DOHH2 (cell line): ENCODE measurements around the gene PTPRN2.

Source experiments
- H3F3A ChIP-seq: fragments of 200-600 bp; sonication (generic), shearing (Covaris generic); 2 replicates; pipeline ENCODE4 v1.6.0; 2016; ENCODE audit warnings: antibody characterized with exemption, mild to moderate bottlenecking; ENCODE audit not compliant: control insufficient read depth, insufficient read depth
- H3K27ac ChIP-seq: fragments of 200-600 bp; sonication (generic); 2 replicates; pipeline ENCODE4 v1.5.1; 2014; ENCODE audit warnings: low read depth, mild to moderate bottlenecking, low read length, moderate library complexity
- H3K27me3 ChIP-seq: fragments of 200-600 bp; sonication (generic); 2 replicates; pipeline ENCODE4 v1.6.1; 2014; ENCODE audit warnings: mild to moderate bottlenecking, low read length, mixed read lengths; ENCODE audit not compliant: control insufficient read depth
- H3K36me3 ChIP-seq: fragments of 200-600 bp; sonication (generic); 2 replicates; pipeline ENCODE4 v1.6.1; 2014; ENCODE audit warnings: mild to moderate bottlenecking, low read length, moderate library complexity, mixed read lengths; ENCODE audit not compliant: control insufficient read depth
- H3K4me1 ChIP-seq: fragments of 200-600 bp; sonication (generic); 2 replicates; pipeline ENCODE4 v1.6.1; 2014; ENCODE audit warnings: mild to moderate bottlenecking, low read length, mixed read lengths; ENCODE audit not compliant: control insufficient read depth
- H3K4me2 ChIP-seq: fragments of 200-600 bp; sonication (generic); 2 replicates; pipeline ENCODE4 v1.6.0; 2014; ENCODE audit warnings: mild to moderate bottlenecking, low read length, moderate library complexity
- H3K4me3 ChIP-seq: fragments of 200-600 bp; sonication (generic); 2 replicates; pipeline ENCODE4 v1.5.1; 2014; ENCODE audit warnings: mild to moderate bottlenecking, low read length, mixed read lengths
- H3K79me2 ChIP-seq: fragments of 200-600 bp; sonication (generic); 2 replicates; pipeline ENCODE4 v1.6.1; 2014; ENCODE audit warnings: mild to moderate bottlenecking, low read length, mixed read lengths; ENCODE audit not compliant: control insufficient read depth
- H3K9me2 ChIP-seq: fragments of 200-600 bp; sonication (generic); replicated peaks from 2 replicates; pipeline ENCODE4 v1.6.1; 2014; ENCODE audit warnings: mild to moderate bottlenecking, low read length, mixed read lengths; ENCODE audit not compliant: control insufficient read depth
- H3K9me3 ChIP-seq: fragments of 200-600 bp; sonication (generic); 2 replicates; pipeline ENCODE4 v1.6.1; 2014; ENCODE audit warnings: antibody characterized with exemption, low read length, mixed read lengths; ENCODE audit not compliant: control insufficient read depth, insufficient read depth
- H4K20me1 ChIP-seq: fragments of 200-600 bp; sonication (generic); 2 replicates; pipeline ENCODE4 v1.6.0; 2014; ENCODE audit warnings: low read depth, mild to moderate bottlenecking, antibody characterized with exemption, low read length, moderate library complexity; ENCODE audit not compliant: control insufficient read depth, insufficient read depth
- CTCF ChIP-seq: fragments of 200-600 bp; sonication (generic); IDR thresholded peaks from one replicate; pipeline ENCODE4 v1.5.1; 2014; ENCODE audit warnings: antibody characterized with exemption, mild to moderate bottlenecking, low read depth, low read length; ENCODE audit not compliant: poor library complexity, severe bottlenecking
- EZH2phosphoT487 ChIP-seq: fragments of 200-600 bp; sonication (generic); IDR thresholded peaks from 2 replicates; pipeline ENCODE4 v1.6.1; 2017; ENCODE audit warnings: borderline replicate concordance, mild to moderate bottlenecking, antibody characterized with exemption, low read length, moderate library complexity, mixed read lengths

Gene PTPRN2

GRCh38 chr7:157619753-157620525, 967.7 kb downstream of the PTPRN2 start:
- Histone ChIP-seq H3K36me3 (no peaks in the 10 kb centered on the region), H3K27me3 (no peaks in the 10 kb centered on the region), H3K9me2 (no peaks in the 10 kb centered on the region), H3K4me1 (no peaks in the 10 kb centered on the region), H3K4me2 (no peak overlapping the region), H3K9me3 (no peaks in the 10 kb centered on the region), H4K20me1 (no peaks in the 10 kb centered on the region), H3F3A (no peaks in the 10 kb centered on the region), H3K27ac (no peak overlapping the region), H3K4me3 (no peak overlapping the region), H3K79me2 (no peaks in the 10 kb centered on the region)
- no peak for TF ChIP-seq EZH2phosphoT487
- no peak for TF ChIP-seq CTCF

GRCh38 chr7:157618823-157619606, 968.6 kb downstream of the PTPRN2 start:
- Histone ChIP-seq H3K4me2 (no peak overlapping the region), H3K27ac (no peak overlapping the region), H3K79me2 (no peaks in the 10 kb centered on the region), H4K20me1 (no peaks in the 10 kb centered on the region), H3K36me3 (no peaks in the 10 kb centered on the region), H3K9me3 (no peaks in the 10 kb centered on the region), H3K9me2 (no peaks in the 10 kb centered on the region), H3K4me1 (no peaks in the 10 kb centered on the region), H3F3A (no peaks in the 10 kb centered on the region), H3K27me3 (no peaks in the 10 kb centered on the region), H3K4me3 (no peak overlapping the region)
- no peak for TF ChIP-seq EZH2phosphoT487
- TF ChIP-seq CTCF, result no peak

DNA sequence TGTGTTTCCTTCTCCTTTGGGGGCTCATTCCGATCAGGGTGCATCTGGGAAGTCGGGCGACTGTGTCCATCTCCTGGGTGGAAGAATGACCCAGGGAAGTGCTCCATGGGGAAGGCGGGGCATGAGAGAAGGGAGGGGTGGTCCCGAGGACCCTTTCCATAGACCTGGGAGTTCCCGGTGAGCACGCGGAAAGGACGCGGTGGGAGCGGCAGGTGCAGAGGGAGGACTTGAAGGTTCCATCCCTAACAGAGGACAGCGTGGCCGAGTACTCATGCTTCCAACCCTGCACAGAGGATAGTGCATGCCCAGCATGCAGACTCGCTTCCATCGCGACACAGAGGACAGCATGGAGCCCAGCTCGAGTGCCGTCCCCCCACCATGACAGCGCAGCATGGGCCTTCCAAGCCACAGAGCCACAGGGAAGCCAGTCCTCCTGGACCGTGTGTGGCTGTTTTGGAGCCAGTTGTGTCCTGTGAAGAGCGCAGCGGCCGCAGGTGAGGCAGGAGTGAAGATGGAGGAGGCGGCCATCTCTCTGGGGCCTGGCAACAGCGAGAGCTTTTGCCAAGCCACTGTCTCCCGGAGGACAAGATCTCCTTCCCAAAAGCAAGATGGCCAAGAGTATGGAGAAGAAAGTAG, 969.4 kb downstream of the PTPRN2 start:
- Histone ChIP-seq H3K9me2 (no peaks in the 10 kb centered on the region), H3K9me3 (no peaks in the 10 kb centered on the region), H3K27ac (no peak overlapping the region), H3K4me1 (no peaks in the 10 kb centered on the region; the same call in 1 of the 2 replicates), H3F3A (no peaks in the 10 kb centered on the region), H3K36me3 (no peaks in the 10 kb centered on the region), H3K4me3 (no peak overlapping the region), H4K20me1 (no peaks in the 10 kb centered on the region), H3K27me3 (no peaks in the 10 kb centered on the region), H3K79me2 (no peaks in the 10 kb centered on the region), H3K4me2 (no peak overlapping the region)
- TF ChIP-seq EZH2phosphoT487 (no peak), CTCF (no peak)
